SIG-M5 treated with dmso at 0.1 percent for 504 hours (cell line): ENCODE data around the gene WDR41.

Experiments used
- DNase-seq: peaks from one replicate; lab custom pipeline; 2025; ENCODE audit not compliant: unreplicated experiment; lab: John Stamatoyannopoulos, UW

The WDR41 gene

GRCh38 chr5:77448831-77449230 lies 43.3 kb downstream of the WDR41 start:
- no peak for DNase-seq

DNA sequence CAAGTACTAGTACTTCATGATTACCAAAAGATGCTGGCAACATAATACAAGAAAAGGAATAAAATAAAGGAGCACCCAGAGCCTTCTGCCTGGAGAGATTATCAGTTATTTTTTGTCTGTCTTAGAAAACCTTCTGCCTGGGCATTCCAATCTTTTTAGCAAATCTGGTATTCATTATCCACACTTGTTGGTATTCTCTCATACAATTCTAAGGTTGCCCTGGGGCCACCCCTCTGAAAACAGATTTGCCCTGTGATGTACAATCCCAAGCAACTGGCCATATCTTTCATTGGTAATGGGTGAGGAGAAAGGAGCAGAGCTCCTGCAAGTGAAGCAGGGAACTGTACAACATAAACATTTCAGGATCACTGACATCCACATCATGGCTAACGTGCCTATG lies 47.8 kb downstream of the WDR41 start:
- DNase-seq = no peak

GRCh38 chr5:77443670-77444069 lies 48.4 kb downstream of the WDR41 start:
- no peak for DNase-seq

DNA sequence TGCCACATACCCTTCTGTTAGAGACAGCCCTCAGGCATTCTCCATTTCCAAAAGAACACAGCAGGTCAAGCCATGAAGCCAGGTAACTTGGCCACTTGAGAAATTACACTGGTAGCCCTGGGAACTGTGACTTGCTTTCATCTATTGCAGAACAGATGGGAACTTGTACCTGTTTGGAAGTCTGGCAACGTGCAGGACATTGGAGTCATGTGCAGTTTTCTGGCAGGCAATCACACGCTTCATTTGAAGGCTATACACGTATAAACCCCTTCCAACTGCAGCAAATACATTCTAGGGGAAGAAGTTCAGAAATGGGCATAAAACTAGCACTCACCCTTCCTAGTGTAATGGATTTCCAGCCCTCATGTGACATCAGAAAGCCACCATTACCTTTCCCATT lies 54.0 kb downstream of the WDR41 start:
- DNase-seq = no peak

- no peak for DNase-seq
Observed at GRCh38 chr5:77437194-77437593, 54.9 kb downstream of the WDR41 start.

DNA sequence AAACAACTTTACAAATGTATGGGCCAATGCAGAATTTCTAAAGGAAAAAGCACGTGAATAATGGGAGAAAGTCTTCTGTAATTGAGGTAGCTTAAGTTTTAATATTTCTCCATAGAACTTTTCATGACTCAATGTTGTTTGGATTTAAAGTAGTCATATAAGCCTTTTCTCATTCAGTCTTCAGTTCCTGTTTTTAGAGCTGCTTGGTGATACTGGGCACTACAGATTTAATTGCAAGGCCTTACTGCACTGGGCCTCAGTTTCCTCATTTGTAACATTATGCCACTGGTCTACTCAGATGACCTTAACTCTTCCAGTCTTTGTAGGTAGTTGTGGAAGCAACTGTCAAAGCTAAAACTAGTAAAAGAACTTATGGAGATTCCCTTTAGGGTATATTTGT lies 60.4 kb downstream of the WDR41 start:
- DNase-seq = no peak

GRCh38 chr5:77431286-77431685 lies 60.8 kb downstream of the WDR41 start:
- DNase-seq = no peak

- no peak for DNase-seq
Observed at GRCh38 chr5:77430726-77431125, 61.4 kb downstream of the WDR41 start.

GRCh38 chr5:77428526-77428925 lies 63.6 kb downstream of the WDR41 start:
- DNase-seq = no peak

GRCh38 chr5:77427998-77428397 lies 64.1 kb downstream of the WDR41 start:
- DNase-seq = no peak

DNA sequence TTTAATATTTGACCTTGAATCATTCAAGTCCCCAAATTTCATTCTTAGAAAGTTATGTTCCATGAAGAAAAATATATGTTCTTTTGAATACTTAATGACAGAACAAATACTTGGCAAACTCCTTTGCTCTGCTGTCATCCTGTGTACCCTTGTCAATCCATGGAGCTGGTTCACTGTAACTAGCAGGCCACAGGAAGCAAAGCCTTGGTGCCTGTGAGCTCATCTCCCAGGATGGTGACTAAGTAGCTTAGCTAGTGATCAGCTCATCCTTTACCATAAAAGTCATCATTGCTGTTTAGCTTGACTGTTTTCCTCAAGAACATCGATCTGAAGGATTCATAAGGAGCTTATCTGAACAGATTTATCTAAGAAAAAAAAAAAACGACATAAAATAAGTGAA lies 65.4 kb downstream of the WDR41 start:
- DNase-seq = no peak

- peak; percentile 13 for DNase-seq
Observed at GRCh38 chr5:77425998-77426659, 66.0 kb downstream of the WDR41 start.

DNA sequence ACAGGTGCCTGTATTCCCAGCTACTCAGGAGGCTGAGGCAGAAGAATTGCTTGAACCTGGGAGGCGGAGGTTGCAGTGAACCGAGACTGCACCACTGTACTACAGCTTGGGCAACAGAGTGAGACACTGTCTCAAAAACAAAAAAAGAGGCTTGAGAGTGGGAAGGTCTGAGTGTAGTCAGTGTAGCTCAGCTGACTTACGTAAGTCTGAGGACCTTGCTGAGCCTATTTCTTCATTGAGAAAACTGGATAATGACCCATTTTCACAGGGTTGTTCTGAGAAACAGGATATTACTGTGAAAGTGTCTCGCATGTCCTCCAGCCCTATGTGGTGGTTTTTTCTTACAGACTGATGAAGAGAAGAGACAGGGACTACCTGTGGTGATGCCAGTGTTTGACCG lies 66.7 kb downstream of the WDR41 start:
- DNase-seq = no peak

DNA sequence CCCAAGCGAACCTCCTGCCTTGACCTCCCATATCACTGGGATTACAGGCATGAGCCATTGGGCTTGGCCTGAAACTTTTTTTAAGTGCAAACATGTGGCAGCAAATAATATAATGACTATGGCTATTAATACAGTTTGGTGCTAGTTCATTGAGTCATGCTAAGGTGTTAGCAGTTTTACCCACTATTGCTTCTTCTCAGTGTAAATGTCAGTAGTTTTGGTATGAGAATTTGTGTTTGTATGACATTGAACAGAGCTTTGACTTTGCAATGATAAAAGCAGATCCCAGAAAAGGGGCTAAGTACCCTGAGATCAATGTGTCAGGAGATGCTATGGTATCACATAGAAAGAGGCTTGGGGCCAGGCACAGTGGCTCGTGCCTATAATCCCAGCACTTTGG lies 67.2 kb downstream of the WDR41 start:
- DNase-seq = no peak

DNA sequence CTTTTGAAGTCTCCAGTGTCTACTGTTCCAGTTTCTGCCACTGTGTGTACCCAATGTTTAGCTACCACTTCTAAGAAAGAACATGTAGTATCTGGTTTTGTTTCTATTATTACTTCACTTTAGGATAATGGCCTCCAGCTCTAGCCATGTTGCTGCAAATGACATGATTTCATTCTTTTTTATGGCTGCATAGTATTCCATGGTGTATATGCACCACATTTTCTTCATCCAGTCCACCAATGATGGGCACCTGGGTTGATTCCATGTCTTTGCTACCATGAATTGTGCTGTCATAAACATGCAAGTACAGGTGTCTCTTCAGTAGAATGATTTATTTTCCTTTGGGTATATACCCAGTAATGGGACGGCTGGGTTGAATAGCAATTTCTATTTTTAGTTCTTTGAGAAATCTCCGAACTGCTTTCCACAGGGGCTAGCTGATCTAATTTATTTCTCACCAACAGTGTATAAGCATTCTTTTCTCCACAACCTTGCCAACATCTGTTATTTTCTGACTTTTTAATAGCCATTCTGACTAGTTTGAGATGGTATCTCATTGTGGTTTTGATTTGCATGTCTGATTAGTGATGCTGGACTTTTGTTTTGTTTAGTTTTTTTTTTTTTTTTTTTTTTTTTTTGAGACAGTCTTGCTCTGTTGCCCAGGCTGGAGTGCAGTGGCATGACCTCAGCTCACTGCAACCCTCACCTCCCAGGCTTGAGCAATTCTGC lies 68.9 kb downstream of the WDR41 start:
- DNase-seq = no peak

DNA sequence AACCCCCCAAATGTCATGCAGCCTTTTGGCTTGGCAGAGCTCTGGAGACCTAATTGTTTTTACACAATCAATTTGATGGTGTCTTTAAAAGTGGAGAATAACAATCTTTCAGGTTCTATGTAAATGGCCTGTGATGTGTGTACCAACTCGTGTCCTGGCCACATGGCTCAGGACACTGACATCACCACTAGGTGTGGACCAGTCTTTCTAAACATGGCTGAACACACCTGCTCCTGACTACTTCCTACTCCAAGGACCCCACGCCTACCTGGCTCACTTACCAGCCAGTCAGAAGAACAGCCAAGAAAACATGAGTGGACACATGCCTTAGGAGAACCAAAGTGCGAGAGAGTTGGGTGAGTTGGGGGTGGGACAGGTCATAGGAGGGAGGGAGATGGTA lies 71.2 kb downstream of the WDR41 start:
- no peak for DNase-seq

DNA sequence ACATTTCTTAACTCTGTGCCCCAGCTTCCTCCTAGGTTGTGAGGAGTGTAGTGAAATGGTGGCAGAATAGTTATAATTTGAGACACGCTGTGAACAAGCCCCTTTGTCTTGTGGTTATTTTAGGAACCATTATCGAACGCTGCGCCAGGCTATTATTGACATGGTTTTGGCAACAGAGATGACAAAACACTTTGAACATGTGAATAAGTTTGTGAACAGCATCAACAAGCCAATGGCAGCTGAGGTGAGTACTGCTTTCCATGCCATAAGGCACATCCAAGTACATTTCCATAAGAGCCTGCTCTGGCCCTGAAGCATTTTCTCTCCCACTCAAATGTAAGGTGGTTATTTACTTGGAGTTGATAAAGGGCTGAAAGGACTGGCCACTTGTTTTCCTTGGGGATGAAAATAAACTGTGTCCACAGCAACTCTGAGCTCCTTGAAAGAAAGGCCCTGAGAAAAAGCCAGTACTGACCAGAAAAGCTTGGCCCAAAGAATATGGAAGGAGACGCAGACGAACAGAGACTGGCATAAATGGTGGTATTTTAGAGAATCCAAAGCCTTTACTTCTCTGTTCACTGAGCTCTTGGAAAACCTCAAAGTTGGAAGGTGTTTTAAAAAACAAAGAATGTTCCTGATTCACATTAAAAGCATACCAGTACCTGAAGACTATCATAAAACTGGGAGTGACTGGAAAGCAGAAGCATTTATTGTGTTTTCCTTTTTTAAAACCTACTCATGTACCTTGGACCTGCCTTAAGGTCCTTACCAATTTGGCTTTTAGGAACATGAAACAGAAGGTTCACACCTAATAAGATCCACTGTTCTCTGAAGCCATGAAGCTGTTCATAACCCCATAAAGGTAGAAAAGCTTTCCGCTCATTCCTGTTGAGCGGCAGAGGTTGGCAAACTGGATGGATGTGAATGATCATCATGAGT lies 72.2 kb downstream of the WDR41 start:
- DNase-seq = no peak

DNA sequence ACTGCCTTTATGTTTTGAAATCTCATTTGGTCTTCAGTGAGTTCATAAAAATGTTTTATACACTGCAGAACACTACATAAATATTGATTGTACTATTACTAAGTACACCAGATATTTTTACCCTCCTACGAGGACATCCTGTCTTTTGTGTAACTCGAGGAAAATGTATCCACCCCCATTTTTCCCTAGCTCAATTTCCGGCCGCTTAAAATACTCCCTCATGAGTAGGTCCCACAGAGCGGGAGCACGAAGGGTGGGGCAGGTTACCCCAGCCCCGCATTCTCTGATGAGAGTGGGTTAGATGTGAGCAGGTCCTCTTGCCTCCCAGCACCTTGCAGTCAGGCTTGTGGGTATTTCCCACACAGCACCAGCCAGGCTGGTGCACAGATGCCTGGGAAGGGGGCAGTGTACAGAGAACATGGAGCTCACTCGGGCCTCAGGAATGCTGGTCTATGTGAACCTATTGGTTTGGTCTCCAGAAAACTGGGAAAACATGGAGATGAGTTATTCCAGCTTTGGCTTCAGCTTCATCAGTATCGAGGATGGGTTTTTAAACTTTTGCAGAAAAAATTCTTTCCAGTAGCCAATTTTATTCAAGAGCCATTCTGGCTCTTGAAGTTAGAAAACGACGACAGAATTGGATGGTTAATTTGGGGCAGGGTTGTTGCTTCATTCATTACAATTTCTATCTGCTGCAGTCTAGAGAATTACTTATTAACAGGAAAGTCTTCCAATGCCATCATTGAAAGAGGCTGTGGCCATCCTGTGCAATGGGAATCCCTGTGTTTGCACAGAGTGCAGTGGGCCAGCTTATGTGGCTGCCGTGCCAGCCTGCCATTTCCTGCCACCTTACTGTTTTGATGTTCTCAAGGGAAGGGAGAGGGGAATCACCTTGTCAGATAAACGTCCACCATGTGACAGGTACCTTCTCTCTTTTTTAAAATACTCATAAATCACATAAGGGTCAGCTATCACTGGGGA lies 73.2 kb downstream of the WDR41 start:
- no peak for DNase-seq

DNA sequence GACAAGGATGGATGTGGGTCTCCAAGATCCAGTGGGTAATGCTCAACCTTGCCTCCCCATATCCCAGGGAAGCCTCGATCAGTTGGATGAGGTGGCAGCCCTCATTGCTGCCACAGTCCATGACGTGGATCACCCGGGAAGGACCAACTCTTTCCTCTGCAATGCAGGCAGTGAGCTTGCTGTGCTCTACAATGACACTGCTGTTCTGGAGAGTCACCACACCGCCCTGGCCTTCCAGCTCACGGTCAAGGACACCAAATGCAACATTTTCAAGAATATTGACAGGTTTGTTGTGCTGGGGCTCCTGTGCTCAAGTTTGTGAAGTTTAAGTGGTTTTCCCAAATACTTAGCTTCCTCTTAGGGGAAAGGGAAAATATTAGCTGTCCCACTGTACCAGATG lies 74.0 kb downstream of the WDR41 start:
- DNase-seq = no peak

- no peak for DNase-seq
Observed at GRCh38 chr5:77413049-77413448, 79.1 kb downstream of the WDR41 start.
